NCI-H128 (cell line): ENCODE results near the gene CCDC15.
"Not testable (repeated sequence)": the region's sequence is repeated elsewhere in the genome, so short reads cannot be mapped to it uniquely, and the experiment has no call there.

Experiments
- DNase-seq: peaks from one replicate; lab custom pipeline; 2025; ENCODE audit not compliant: unreplicated experiment; lab: John Stamatoyannopoulos, UW

CCDC15 gene

GRCh38 chr11:125079878-125080530 lies 126.0 kb downstream of the CCDC15 start:
- no peak for DNase-seq

- DNase-seq = no peak
Observed at GRCh38 chr11:125080531-125080911, 126.5 kb downstream of the CCDC15 start.

GRCh38 chr11:125081098-125081798 lies 127.2 kb downstream of the CCDC15 start:
- DNase-seq = no peak

- DNase-seq = no peak
Observed at GRCh38 chr11:125082040-125082439, 128.0 kb downstream of the CCDC15 start.

- no peak for DNase-seq
Observed at GRCh38 chr11:125082611-125083311, 128.8 kb downstream of the CCDC15 start.

- DNase-seq = no peak
Observed at GRCh38 chr11:125083312-125084056, 129.5 kb downstream of the CCDC15 start.

- no peak for DNase-seq
Observed at GRCh38 chr11:125084057-125084416, 130.0 kb downstream of the CCDC15 start.

- no peak for DNase-seq
Observed at GRCh38 chr11:125084761-125085231, 130.8 kb downstream of the CCDC15 start.

- no peak for DNase-seq
Observed at GRCh38 chr11:125085301-125086081, 131.5 kb downstream of the CCDC15 start.

- no peak for DNase-seq
Observed at GRCh38 chr11:125086633-125087296, 132.8 kb downstream of the CCDC15 start.

- DNase-seq = no peak
Observed at GRCh38 chr11:125088123-125088522, 134.1 kb downstream of the CCDC15 start.

GRCh38 chr11:125088576-125089455 lies 134.8 kb downstream of the CCDC15 start:
- DNase-seq = no peak

GRCh38 chr11:125089481-125089880 lies 135.5 kb downstream of the CCDC15 start:
- DNase-seq = not testable (repeated sequence)

- not testable (repeated sequence) for DNase-seq
Observed at GRCh38 chr11:125090151-125090550, 136.1 kb downstream of the CCDC15 start.

- no peak for DNase-seq
Observed at GRCh38 chr11:125090816-125091215, 136.8 kb downstream of the CCDC15 start.
